ENCODE data around the gene ACAT1. TPM values are rescaled to one million over a fixed set of nuclear protein-coding genes. Genes with fewer than 3 reads are reported as not detected.

The ACAT1 gene
- total and polyA plus RNA-seq, 2 of the 4 experiments (the other 2 are of a cell fraction), result 57.7 to 59.9 TPM

DNA sequence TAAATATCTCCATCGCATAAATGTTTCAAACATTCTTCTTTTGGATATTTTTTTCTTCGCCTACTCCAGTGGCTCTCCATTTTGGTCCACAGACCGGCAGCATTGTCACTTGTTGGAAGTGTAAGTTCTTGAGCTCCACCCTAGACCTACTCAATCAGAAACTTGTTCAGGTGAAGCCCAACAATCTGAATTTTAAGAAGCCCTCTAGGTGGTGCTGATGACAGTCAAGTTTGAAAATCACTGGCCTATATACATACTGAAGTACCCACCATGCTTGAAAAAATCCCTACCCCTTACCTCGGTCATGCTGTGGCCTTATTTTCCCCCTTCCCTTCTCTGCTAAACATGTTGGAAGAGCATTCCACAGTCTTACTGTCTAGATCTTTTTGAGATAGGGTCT is 10.2 kb upstream of the ACAT1 start:
- ChIA-PET CTCF (interaction anchor here (0.6 kb wide), 2 partner anchors 8 to 774 kb away, joined by 3 read pairs; no protein-coding TSS in a partner anchor), POLR2A (ENCODE audit: unreplicated experiment) (no interaction called here)
- Histone ChIP-seq H4K91ac (ENCODE audit: insufficient read depth, low read depth, low read length) (no peak overlapping the region), H2BK20ac (ENCODE audit: low read depth, low read length) (no peak overlapping the region), H3K79me1 (ENCODE audit: low read depth in 1 of 2, low read length in 2 of 2) (no peaks in the 10 kb centered on the region), H3K56ac (ENCODE audit: extremely low read depth, insufficient read depth, low read length) (no peak overlapping the region), H3K9ac (ENCODE audit: low read depth, low read length) (no peak overlapping the region), H3K18ac (ENCODE audit: low read depth, low read length) (no peak overlapping the region), H4K5ac (ENCODE audit: low read depth, low read length) (no peak overlapping the region), H2AFZ (replicated peaks; ENCODE audit: low read length, poor library complexity) (no peak overlapping the region), H3K9me3 (ENCODE audit: control insufficient read depth, insufficient read depth, low read length) (no peaks in the 10 kb centered on the region), H4K8ac (ENCODE audit: low read depth in 2 of 2, low read length in 2 of 2) (no peak overlapping the region), H2BK5ac (ENCODE audit: low read depth, low read length, poor library complexity, severe bottlenecking) (no peak overlapping the region), H2BK15ac (ENCODE audit: low read depth, low read length) (no peak overlapping the region), H3K4ac (ENCODE audit: low read depth, low read length) (no peak overlapping the region), H2AK9ac (replicated peaks; ENCODE audit: low read depth, low read length, poor library complexity) (no peak overlapping the region), H3K27me3 (ENCODE audit: control insufficient read depth, insufficient read depth, low read length) (no peaks in the 10 kb centered on the region), H2AK5ac (ENCODE audit: low read depth, low read length) (no peak overlapping the region), H3K14ac (replicated peaks; ENCODE audit: low read depth, low read length) (no peak overlapping the region), H3K4me2 (ENCODE audit: low read depth, low read length) (no peak overlapping the region), H2BK120ac (ENCODE audit: low read depth, low read length) (no peak overlapping the region), H3K4me1 (ENCODE audit: control insufficient read depth, insufficient read depth, low read length) (peaks cover 7% of the 10 kb centered on the region), H3K9me1 (ENCODE audit: insufficient read depth, low read length) (peaks cover 8% of the 10 kb centered on the region; the same call in 1 of the 2 replicates), H3K4me3 (ENCODE audit: insufficient read depth, low read depth, low read length) (no peak overlapping the region), H4K20me1 (ENCODE audit: insufficient read depth, low read length) (no peaks in the 10 kb centered on the region), H3K36me3 (ENCODE audit: control insufficient read depth, insufficient read depth, low read length) (no peaks in the 10 kb centered on the region), H3K27ac (ENCODE audit: insufficient read depth, low read length) (no peak overlapping the region), H3K23ac (ENCODE audit: low read depth, low read length) (no peak overlapping the region)
- no CpG with 5 or more reads among the region's 4 CpGs for WGBS, 2 experiments (ENCODE audit: extremely low coverage in 2 of 2, insufficient read length in 1 of 2)
- dilution Hi-C loops (cut with HindIII; ENCODE audit: low sequenced_read_pairs, unreplicated experiment) (no loop called here), in situ Hi-C loops (cut with MboI; ENCODE audit: low sequenced_read_pairs) (no loop called here), intact Hi-C loops (cut with micrococcal nuclease) (loop anchor here (5.0 kb wide), 1 partner anchor 99 kb away; no protein-coding TSS in a partner anchor)
- TF ChIP-seq CEBPB (IDR thresholded peaks at IDR 0.05; ENCODE audit: low read depth, low read length) (no peak), MAZ (IDR thresholded peaks at IDR 0.05; ENCODE audit: borderline replicate concordance, low read depth, low read length) (no peak)
- DNase-seq, result no peak
- ATAC-seq (ENCODE audit: low read depth), result no peak
- no TSS peak for BruUV-seq (replicated peaks)

Data from IMR-90 (cell line).